GM19324 (cell line): ENCODE data around the gene TMCO2.

Source experiments
- ATAC-seq: cut with Tn5 transposase; IDR thresholded peaks from one replicate; pipeline ENCODE4 v1.9.1; 2021; ENCODE audit warnings: mild to moderate bottlenecking, moderate library complexity; ENCODE audit not compliant: unreplicated experiment, low FRiP score

The TMCO2 gene

GRCh38 chr1:40257313-40257687 lies 9.6 kb downstream of the TMCO2 start:
- ATAC-seq: peak; percentile 16

- peak; percentile 95 for ATAC-seq
Measured at GRCh38 chr1:40257688-40258444, 10.1 kb downstream of the TMCO2 start, which contains the start of gene ZMPSTE24. ZMPSTE24 (plus strand) TSS chr1:40258236; CDS start chr1:40258272, 36 bp downstream.

- no peak for ATAC-seq
Measured at GRCh38 chr1:40258445-40258769, 10.7 kb downstream of the TMCO2 start.

GRCh38 chr1:40264354-40264781 lies 16.6 kb downstream of the TMCO2 start:
- ATAC-seq: no peak

GRCh38 chr1:40265298-40265697 lies 17.6 kb downstream of the TMCO2 start:
- ATAC-seq: no peak

GRCh38 chr1:40265919-40266318 lies 18.2 kb downstream of the TMCO2 start:
- ATAC-seq: no peak

- ATAC-seq: no peak
Measured at GRCh38 chr1:40266786-40267535, 19.2 kb downstream of the TMCO2 start.

- no peak for ATAC-seq
Measured at GRCh38 chr1:40267767-40268187, 20.0 kb downstream of the TMCO2 start.

GRCh38 chr1:40268211-40268610 lies 20.5 kb downstream of the TMCO2 start:
- no peak for ATAC-seq

GRCh38 chr1:40270152-40270834 lies 22.6 kb downstream of the TMCO2 start:
- no peak for ATAC-seq

GRCh38 chr1:40272653-40273213 lies 25.0 kb downstream of the TMCO2 start:
- ATAC-seq: no peak

GRCh38 chr1:40273547-40274166 lies 25.9 kb downstream of the TMCO2 start:
- ATAC-seq: no peak

- no peak for ATAC-seq
Measured at GRCh38 chr1:40274331-40274730, 26.6 kb downstream of the TMCO2 start.

GRCh38 chr1:40276122-40276521 lies 28.4 kb downstream of the TMCO2 start:
- ATAC-seq: no peak

- ATAC-seq: no peak
Measured at GRCh38 chr1:40281853-40282252, 34.1 kb downstream of the TMCO2 start.

- no peak for ATAC-seq
Measured at GRCh38 chr1:40291293-40291692, 43.6 kb downstream of the TMCO2 start.

- ATAC-seq: no peak
Measured at GRCh38 chr1:40299366-40300248, 51.9 kb downstream of the TMCO2 start.

- no peak for ATAC-seq
Measured at GRCh38 chr1:40300249-40300567, 52.5 kb downstream of the TMCO2 start.

GRCh38 chr1:40300651-40301050 lies 52.9 kb downstream of the TMCO2 start:
- ATAC-seq: no peak

GRCh38 chr1:40301066-40301465 lies 53.3 kb downstream of the TMCO2 start:
- ATAC-seq: no peak
